Gastrocnemius medialis (tissue), 4 donors: ENCODE results near the gene KRAS. TPM values are rescaled to one million over a fixed set of nuclear protein-coding genes. Genes with fewer than 3 reads are reported as not detected.

Experiments used
- ATAC-seq, 2 donors: fragments of 150-250 bp; one replicate each; pipeline ENCODE4 v1.9.1; 2016
- DNase-seq, 2 donors: peaks; one replicate each; pipeline ENCODE4 v3.0.0-alpha.2; 2019
- H3K27ac ChIP-seq, 4 donors: fragments of 200-600 bp; sonication (generic); 1 replicate in 1 of 4; 2 replicates in 3 of 4; pipeline ENCODE4 v1.5.1; 2016 to 2018; ENCODE audit warnings: mild to moderate bottlenecking in 2 of 4, moderate library complexity in 1 of 4
- H3K27me3 ChIP-seq, 3 donors: fragments of 200-600 bp; sonication (generic) in 2 of 3; 1 replicate in 1 of 3; 2 replicates in 2 of 3; pipeline versions ENCODE4 v1.5.1 to v1.6.0; 2016 to 2019; ENCODE audit warnings: mild to moderate bottlenecking in 1 of 3, moderate library complexity in 1 of 3
- H3K36me3 ChIP-seq, 2 donors: fragments of 200-600 bp; sonication (generic) in 1 of 2; one replicate each; pipeline ENCODE4 v1.5.1; 2017 to 2018
- H3K4me1 ChIP-seq, 2 donors: fragments of 200-600 bp; sonication (generic) in 1 of 2; one replicate each; pipeline ENCODE4 v1.5.1; 2016 to 2017; ENCODE audit warnings: mild to moderate bottlenecking in 2 of 2
- H3K4me3 ChIP-seq, 4 donors: fragments of 200-600 bp; sonication (generic) in 3 of 4; 1 replicate in 1 of 4; 2 replicates in 3 of 4; pipeline ENCODE4 v1.5.1; 2016 to 2019; ENCODE audit warnings: mild to moderate bottlenecking in 2 of 4
- H3K9me3 ChIP-seq, 3 donors: fragments of 200-600 bp; sonication (generic) in 2 of 3; 1 replicate in 1 of 3; 2 replicates in 2 of 3; pipeline ENCODE4 v1.5.1; 2016 to 2019
- CTCF ChIP-seq, 5 experiments: fragments of 450-650 bp in 3 of 5; fragments of 200-600 bp in 2 of 5; sonication (generic) in 2 of 5; IDR thresholded peaks in 4 of 5; conservative IDR thresholded peaks in 1 of 5; 1 replicate in 4 of 5; 2 replicates in 1 of 5; pipeline ENCODE4 v1.5.1; 2016 to 2019; ENCODE audit warnings: antibody characterized with exemption in 5 of 5, mild to moderate bottlenecking in 3 of 5, moderate library complexity in 3 of 5
- POLR2A ChIP-seq, 2 donors: fragments of 450-650 bp; IDR thresholded peaks; one replicate each; pipeline ENCODE4 v1.6.1; 2017; ENCODE audit warnings: antibody characterized with exemption in 2 of 2, mild to moderate bottlenecking in 2 of 2, moderate library complexity in 2 of 2
- in situ Hi-C, 4 donors: fragments of 200-750 bp; cut with MboI; loops; one replicate each; pipeline versions ENCODE4 v1.15.0 to v1.8.0; 2017; ENCODE audit warnings: low sequenced_read_pairs in 4 of 4
- intact Hi-C: fragments of 100-400 bp; cut with DNase I; formaldehyde crosslinking; loops from one replicate; pipeline ENCODE4 v1.15.1; 2023; ENCODE audit warnings: low total_unique reads
- total RNA-seq, 4 donors: library from RNA; depleted of rRNA; stranded (reverse); fragments of >200 nt; gene quantifications; one replicate each; pipeline versions ENCODE4 v1.1.0 to v1.2.3, GENCODE V29; 2016

Gene KRAS
- total RNA-seq, 4 donors from 2014 or later: 7.0 to 9.5 (median 8.0) TPM

DNA sequence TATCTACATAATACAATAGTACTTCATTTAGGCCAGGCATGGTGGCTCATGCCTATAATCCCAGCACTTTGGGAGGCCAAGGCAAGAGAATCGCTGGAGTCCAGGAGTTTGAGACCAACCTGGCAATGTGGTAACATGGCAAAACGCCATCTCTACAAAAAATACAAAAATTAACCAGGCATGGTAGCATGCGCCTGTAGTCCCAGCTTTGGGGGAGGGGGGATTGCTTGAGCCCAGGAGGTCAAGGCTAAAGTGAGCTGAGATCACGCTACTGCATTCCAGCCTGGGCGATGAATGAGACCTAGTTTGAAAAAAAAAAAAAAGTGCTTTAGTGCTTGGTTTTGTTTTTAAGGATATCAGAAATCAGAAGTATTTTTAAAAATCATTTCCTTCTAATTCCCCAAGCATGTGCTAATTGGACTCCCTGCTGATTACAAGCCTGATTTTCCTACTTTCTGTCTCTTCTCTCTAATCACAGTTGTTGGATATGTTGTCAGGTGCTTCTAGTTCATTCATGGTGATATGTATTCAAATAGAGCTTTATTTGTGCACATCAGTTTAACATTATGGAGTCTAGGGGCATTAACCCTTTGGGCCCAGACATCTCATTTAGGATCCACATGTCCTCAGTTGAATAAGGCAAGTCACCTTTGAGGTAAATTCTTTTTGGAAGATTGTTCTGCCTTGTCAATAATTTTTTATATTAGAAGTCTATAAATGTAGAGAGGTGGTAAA lies 7.0 kb upstream of the KRAS start:
- Histone ChIP-seq H3K27ac (no peak overlapping the region), H3K9me3 (no peaks in the 10 kb centered on the region), H3K4me1 (no peaks in the 10 kb centered on the region), H3K27me3 (no peaks in the 10 kb centered on the region), H3K4me3 (no peak overlapping the region), H3K36me3 (no peaks in the 10 kb centered on the region)
- intact Hi-C loops (loop anchor here (10.0 kb wide), 1 partner anchor 847 kb away; no protein-coding TSS in a partner anchor), in situ Hi-C loops (no loop called here)
- DNase-seq: no peak
- no peak for TF ChIP-seq CTCF (IDR thresholded peaks at IDR 0.05 in 4 of 5, conservative IDR thresholded peaks at IDR 0.05 in 1 of 5)
- no peak for TF ChIP-seq POLR2A (IDR thresholded peaks at IDR 0.05)
- no peak for ATAC-seq

- ATAC-seq: no peak
- Histone ChIP-seq H3K27ac (no peak overlapping the region), H3K36me3 (no peaks in the 10 kb centered on the region), H3K9me3 (no peaks in the 10 kb centered on the region), H3K27me3 (no peaks in the 10 kb centered on the region), H3K4me3 (no peak overlapping the region), H3K4me1 (peaks cover 0 to 2% of the 10 kb centered on the region in 2 donors)
- DNase-seq: no peak
- intact Hi-C loops: loop anchor here (10.0 kb wide), 1 partner anchor 848 kb away; no protein-coding TSS in a partner anchor
- in situ Hi-C loops: no loop called here
- TF ChIP-seq POLR2A (IDR thresholded peaks at IDR 0.05): no peak
- TF ChIP-seq CTCF (IDR thresholded peaks at IDR 0.05 in 4 of 5, conservative IDR thresholded peaks at IDR 0.05 in 1 of 5): no peak
Measured at GRCh38 chr12:25256826-25257225, 6.1 kb upstream of the KRAS start.

DNA sequence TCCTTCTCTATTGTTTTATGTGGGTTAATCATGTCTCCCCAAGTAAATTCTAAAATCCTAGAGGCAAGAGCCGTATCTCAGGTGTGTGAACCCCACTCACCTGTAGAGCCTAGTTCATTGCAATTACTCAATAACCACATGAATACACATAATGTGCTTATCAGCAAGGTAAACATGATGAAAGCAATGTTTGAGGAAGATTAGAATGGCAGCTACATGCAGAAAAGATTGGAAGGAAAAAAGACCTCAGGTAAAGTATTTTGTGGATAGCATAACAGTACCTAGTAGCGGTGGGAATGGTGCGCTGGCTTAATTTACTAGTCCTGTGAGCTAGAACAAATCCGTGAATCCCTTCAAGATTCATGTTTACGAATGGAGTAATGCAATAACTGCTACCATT lies 5.3 kb upstream of the KRAS start:
- H3K27me3 ChIP-seq: no peaks in the 10 kb centered on the region
- no peak overlapping the region for H3K27ac ChIP-seq
- no peaks in the 10 kb centered on the region for H3K9me3 ChIP-seq
- intact Hi-C loops (loop anchor here (10.0 kb wide), 1 partner anchor 849 kb away; no protein-coding TSS in a partner anchor), in situ Hi-C loops (no loop called here)
- DNase-seq (no peak), ATAC-seq (no peak)
- H3K36me3 ChIP-seq: no peaks in the 10 kb centered on the region
- H3K4me1 ChIP-seq: peaks cover 0 to 6% of the 10 kb centered on the region in 2 donors
- TF ChIP-seq CTCF (IDR thresholded peaks at IDR 0.05 in 4 of 5, conservative IDR thresholded peaks at IDR 0.05 in 1 of 5) (no peak), POLR2A (IDR thresholded peaks at IDR 0.05) (no peak)
- no peak overlapping the region for H3K4me3 ChIP-seq

GRCh38 chr12:25254271-25254880 lies 3.6 kb upstream of the KRAS start:
- intact Hi-C loops: loop anchor here (10.0 kb wide), 1 partner anchor 850 kb away; no protein-coding TSS in a partner anchor
- no peak for TF ChIP-seq POLR2A (IDR thresholded peaks at IDR 0.05)
- no peak for TF ChIP-seq CTCF (IDR thresholded peaks at IDR 0.05 in 4 of 5, conservative IDR thresholded peaks at IDR 0.05 in 1 of 5)
- Histone ChIP-seq H3K9me3 (no peaks in the 10 kb centered on the region), H3K4me3 (no peak overlapping the region), H3K27ac (no peak overlapping the region), H3K27me3 (no peaks in the 10 kb centered on the region), H3K4me1 (peaks cover 0 to 13% of the 10 kb centered on the region in 2 donors), H3K36me3 (no peaks in the 10 kb centered on the region)
- in situ Hi-C loops: no loop called here
- ATAC-seq (no peak), DNase-seq (no peak)
